ENCODE results near the gene ZMYM4. TPM values are rescaled to one million over a fixed set of nuclear protein-coding genes. Genes with fewer than 3 reads are reported as not detected.

Gene ZMYM4
- polyA plus RNA-seq, 1 of the 3 experiments (the other 2 are of a cell fraction) = 12.2 TPM

GRCh38 chr1:35460796-35461195 is 192.3 kb downstream of the ZMYM4 start:
- ChIA-PET CTCF (interaction anchor here (1.4 kb wide), 1 partner anchor 10 kb away, joined by 12 read pairs; no protein-coding TSS in a partner anchor), POLR2A (no interaction called here)
- Histone ChIP-seq H3K79me2 (ENCODE audit: insufficient read depth) (no peaks in the 10 kb centered on the region), H3K9me3 (no peaks in the 10 kb centered on the region), H2AFZ (ENCODE audit: low read depth) (no peak overlapping the region), H3K4me3 (ENCODE audit: low read depth in 2 of 2, low read length in 1 of 2) (no peak overlapping the region), H3F3A (replicated peaks; ENCODE audit: insufficient read depth) (no peaks in the 10 kb centered on the region), H3K4me2 (no peak overlapping the region), H3K27ac (ENCODE audit: low read depth in 2 of 2, low read length in 1 of 2) (no peak overlapping the region), H3K27me3 (ENCODE audit: insufficient read depth) (no peaks in the 10 kb centered on the region), H3K4me1 (ENCODE audit: control insufficient read depth in 1 of 2, insufficient read depth in 2 of 2, low read depth in 1 of 2, low read length in 1 of 2) (no peaks in the 10 kb centered on the region), H3K9me2 (no peaks in the 10 kb centered on the region), H3K36me3 (replicated peaks in 1 of 2; ENCODE audit: control insufficient read depth in 1 of 2, insufficient read depth in 2 of 2, low read length in 1 of 2) (peaks cover 27 to 48% of the 10 kb centered on the region in 2 experiments), H4K20me1 (ENCODE audit: insufficient read depth) (no peaks in the 10 kb centered on the region), H3K9ac (no peak overlapping the region)
- TF ChIP-seq EZH2phosphoT487 (IDR thresholded peaks at IDR 0.05; ENCODE audit: borderline replicate concordance, low read depth) = no peak
- TF ChIP-seq USF1 (IDR thresholded peaks at IDR 0.05; ENCODE audit: borderline replicate concordance, low read depth) = no peak
- no peak for TF ChIP-seq GABPA (IDR thresholded peaks at IDR 0.05; ENCODE audit: low read depth)
- TF ChIP-seq SMC3 (IDR thresholded peaks at IDR 0.05; ENCODE audit: low read depth, low read length) = no peak
- no peak for TF ChIP-seq FOSL2 (IDR thresholded peaks at IDR 0.05; ENCODE audit: borderline replicate concordance, low read depth)
- no peak for TF ChIP-seq SIN3A (IDR thresholded peaks at IDR 0.05; ENCODE audit: borderline replicate concordance, low read depth, low read length)
- TF ChIP-seq RAD21 (IDR thresholded peaks at IDR 0.05; ENCODE audit: low read length) = no peak
- no peak for TF ChIP-seq RCOR1 (IDR thresholded peaks at IDR 0.05; ENCODE audit: low read length)
- DNase-seq = no peak
- 100% methylated on average over 2 of the region's 2 CpGs for WGBS (ENCODE audit: low lambda C conversion rate)

DNA sequence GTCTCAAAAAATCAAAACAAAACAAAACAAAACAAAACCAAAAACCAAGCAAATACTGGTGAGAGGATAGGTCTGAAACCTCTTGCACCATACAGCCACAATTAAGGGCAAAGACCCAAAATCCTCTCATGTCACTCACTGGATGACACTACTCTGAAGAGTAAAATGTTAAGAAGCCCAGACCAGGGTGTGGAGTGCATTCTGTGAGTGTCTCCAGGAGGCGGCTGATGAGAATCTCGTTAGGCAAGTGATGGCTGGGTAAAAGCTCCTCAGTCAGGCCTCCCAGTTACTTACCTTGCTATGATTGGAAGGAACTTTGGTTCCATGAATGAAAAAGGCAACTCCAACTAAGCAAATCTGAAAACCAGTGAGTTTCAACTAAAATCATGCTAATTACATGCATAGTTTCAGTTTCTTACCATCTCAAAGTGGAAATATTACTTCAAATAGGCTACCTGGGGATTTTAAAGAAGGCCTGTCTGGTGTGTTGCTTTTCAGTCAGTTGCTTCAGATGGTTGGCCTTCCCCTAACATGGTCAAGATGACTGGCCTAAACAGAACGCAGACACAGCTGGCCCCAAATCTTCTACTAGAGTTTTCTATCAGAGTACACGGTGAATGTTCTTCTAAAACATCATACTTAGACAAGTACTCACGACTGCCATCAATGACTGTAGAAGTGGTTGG is 193.6 kb downstream of the ZMYM4 start:
- Histone ChIP-seq H3K79me2 (ENCODE audit: insufficient read depth) (no peaks in the 10 kb centered on the region), H3K4me1 (ENCODE audit: control insufficient read depth in 1 of 2, insufficient read depth in 2 of 2, low read depth in 1 of 2, low read length in 1 of 2) (no peaks in the 10 kb centered on the region), H3K36me3 (replicated peaks in 1 of 2; ENCODE audit: control insufficient read depth in 1 of 2, insufficient read depth in 2 of 2, low read length in 1 of 2) (peaks cover 34 to 48% of the 10 kb centered on the region in 2 experiments), H3K27ac (ENCODE audit: low read depth in 2 of 2, low read length in 1 of 2) (no peak overlapping the region), H4K20me1 (ENCODE audit: insufficient read depth) (no peaks in the 10 kb centered on the region), H3F3A (replicated peaks; ENCODE audit: insufficient read depth) (no peaks in the 10 kb centered on the region), H2AFZ (ENCODE audit: low read depth) (no peak overlapping the region), H3K4me3 (ENCODE audit: low read depth in 2 of 2, low read length in 1 of 2) (no peak overlapping the region), H3K9ac (no peak overlapping the region), H3K4me2 (no peak overlapping the region), H3K27me3 (ENCODE audit: insufficient read depth) (no peaks in the 10 kb centered on the region), H3K9me2 (no peaks in the 10 kb centered on the region), H3K9me3 (no peaks in the 10 kb centered on the region)
- TF ChIP-seq POLR2AphosphoS5 (IDR thresholded peaks at IDR 0.05; ENCODE audit: low read depth, low read length) (no peak), FOSL2 (IDR thresholded peaks at IDR 0.05; ENCODE audit: borderline replicate concordance, low read depth) (no peak), EP300 (IDR thresholded peaks at IDR 0.05; ENCODE audit: borderline replicate concordance in 1 of 2, low read depth in 1 of 2, low read length in 1 of 2) (no peak), PBX3 (IDR thresholded peaks at IDR 0.05) (no peak), FOXM1 (IDR thresholded peaks at IDR 0.05; ENCODE audit: low read depth) (no peak), MXI1 (IDR thresholded peaks at IDR 0.05; ENCODE audit: low read depth, low read length) (no peak), SIN3A (IDR thresholded peaks at IDR 0.05; ENCODE audit: borderline replicate concordance, low read depth, low read length) (no peak)
- TF ChIP-seq, protein P1, sequence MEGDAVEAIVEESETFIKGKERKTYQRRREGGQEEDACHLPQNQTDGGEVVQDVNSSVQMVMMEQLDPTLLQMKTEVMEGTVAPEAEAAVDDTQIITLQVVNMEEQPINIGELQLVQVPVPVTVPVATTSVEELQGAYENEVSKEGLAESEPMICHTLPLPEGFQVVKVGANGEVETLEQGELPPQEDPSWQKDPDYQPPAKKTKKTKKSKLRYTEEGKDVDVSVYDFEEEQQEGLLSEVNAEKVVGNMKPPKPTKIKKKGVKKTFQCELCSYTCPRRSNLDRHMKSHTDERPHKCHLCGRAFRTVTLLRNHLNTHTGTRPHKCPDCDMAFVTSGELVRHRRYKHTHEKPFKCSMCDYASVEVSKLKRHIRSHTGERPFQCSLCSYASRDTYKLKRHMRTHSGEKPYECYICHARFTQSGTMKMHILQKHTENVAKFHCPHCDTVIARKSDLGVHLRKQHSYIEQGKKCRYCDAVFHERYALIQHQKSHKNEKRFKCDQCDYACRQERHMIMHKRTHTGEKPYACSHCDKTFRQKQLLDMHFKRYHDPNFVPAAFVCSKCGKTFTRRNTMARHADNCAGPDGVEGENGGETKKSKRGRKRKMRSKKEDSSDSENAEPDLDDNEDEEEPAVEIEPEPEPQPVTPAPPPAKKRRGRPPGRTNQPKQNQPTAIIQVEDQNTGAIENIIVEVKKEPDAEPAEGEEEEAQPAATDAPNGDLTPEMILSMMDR (IDR thresholded peaks at IDR 0.05) = no peak
- TF ChIP-seq, protein P2, sequence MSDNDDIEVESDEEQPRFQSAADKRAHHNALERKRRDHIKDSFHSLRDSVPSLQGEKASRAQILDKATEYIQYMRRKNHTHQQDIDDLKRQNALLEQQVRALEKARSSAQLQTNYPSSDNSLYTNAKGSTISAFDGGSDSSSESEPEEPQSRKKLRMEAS (IDR thresholded peaks at IDR 0.05; ENCODE audit: low read depth) = no peak
- DNase-seq = no peak
- POLR2A ChIA-PET = no interaction called here
- CTCF ChIA-PET = interaction anchor here (1.0 to 1.4 kb wide), 2 partner anchors 9 to 11 kb away, joined by 3 to 4 read pairs; no protein-coding TSS in a partner anchor
- 80% methylated on average over 5 of the region's 5 CpGs for WGBS (ENCODE audit: low lambda C conversion rate)
